A549 treated with GW870086 at 1 μM for 4 hours (cell line): ENCODE results near the gene ZNF497. TPM values are rescaled to one million over a fixed set of nuclear protein-coding genes. Genes with fewer than 3 reads are reported as not detected.

Experiments
- total RNA-seq: library from RNA; stranded (reverse); fragments of 200-300 nt; extraction: Qiagen RNA extraction; gene quantifications from 5 replicates; pipeline ENCODE4 v1.2.3, GENCODE V29; 2022; ENCODE audit warnings: low read depth

The ZNF497 gene
- total RNA-seq: 0.77 to 1.4 TPM (median 1.1 TPM) in 5 replicates

DNA sequence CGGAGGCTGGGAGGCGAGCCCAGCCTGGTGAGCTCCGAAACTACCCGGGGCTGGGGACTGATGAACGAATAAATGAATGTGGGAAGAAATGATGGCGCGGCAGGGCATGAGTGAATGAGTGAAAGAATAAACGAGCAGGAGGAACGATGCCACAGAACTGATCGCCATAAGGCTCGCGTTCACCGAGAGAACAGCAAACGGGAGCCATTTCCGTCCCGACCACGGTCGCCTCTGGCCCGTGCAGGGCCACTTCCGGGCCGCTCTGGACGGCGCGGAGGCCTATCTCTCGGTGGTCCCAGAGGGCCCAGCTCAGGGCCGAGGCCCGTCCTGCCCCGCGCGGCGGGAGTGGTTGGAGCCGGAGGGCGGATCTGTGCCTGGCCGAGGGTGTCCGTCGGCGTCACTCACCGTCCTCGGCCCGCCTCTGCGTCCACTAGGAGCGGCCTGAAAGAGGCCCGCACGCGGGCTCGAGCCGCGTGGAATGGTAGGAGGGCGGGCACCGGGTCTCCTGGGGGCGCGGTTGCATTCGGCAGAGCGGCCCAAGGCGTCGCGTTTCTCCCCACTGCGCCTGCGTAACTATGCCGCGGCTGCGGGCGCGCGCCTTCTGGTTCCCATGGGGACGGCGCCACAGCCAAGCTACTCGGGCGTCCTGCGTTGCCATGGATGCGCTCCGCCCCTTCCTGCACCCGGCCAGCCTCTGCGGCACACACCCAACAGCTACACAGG lies at the start of gene ZNF497:
Gene ZNF497, minus strand, starts transcription at position 480 of the 723 bp plus-strand sequence. CDS start 5,116 bp downstream, outside the sequence.

GRCh38 chr19:58408152-58409009 lies 45.8 kb upstream of the ZNF497 start, which contains the start of gene ZNF584:
TSS of gene ZNF584 (plus strand) at chr19:58408649. CDS start at chr19:58409148, 499 bp downstream.

DNA sequence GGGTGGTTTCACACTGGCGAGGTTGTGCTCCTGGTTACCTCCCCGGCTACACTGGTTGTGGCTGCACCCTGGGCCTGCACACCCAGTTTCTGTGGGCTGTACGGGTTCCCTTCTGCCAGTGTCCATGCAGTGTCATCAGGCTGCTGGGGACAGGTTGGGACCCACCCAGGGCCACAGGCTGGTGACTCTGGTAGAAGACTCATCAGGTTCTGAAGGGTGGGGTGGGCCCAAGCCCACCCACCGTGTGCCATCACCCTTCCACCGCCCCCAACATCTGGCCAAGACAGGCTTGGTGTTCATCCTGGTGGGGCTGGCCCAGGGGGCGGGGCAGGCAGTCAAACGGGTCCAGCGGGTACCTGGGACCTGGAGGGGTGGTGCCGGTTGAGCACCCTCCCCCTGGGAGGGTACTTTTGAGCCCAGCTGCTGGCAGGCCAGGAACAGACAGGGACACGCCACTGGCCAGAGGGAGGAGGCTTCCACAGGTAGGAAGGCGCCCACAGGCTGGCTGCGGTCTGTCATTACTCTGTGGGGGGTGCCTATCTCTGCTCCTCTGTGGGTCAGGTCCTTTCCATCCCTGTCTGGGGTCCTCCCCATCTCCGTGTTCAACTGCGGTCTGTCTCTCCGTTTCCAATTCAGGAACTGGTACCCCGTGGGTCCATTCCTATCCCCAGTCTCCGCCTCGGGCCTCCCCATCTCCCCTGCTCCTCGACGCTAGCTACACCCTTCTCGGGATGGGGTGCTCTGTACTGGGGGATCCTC lies 32.8 kb upstream of the ZNF497 start, which contains the start of gene RNF225:
Gene RNF225, plus strand, starts transcription at position 437 of the 759 bp plus-strand sequence. CDS start 434 bp downstream, outside the sequence.

DNA sequence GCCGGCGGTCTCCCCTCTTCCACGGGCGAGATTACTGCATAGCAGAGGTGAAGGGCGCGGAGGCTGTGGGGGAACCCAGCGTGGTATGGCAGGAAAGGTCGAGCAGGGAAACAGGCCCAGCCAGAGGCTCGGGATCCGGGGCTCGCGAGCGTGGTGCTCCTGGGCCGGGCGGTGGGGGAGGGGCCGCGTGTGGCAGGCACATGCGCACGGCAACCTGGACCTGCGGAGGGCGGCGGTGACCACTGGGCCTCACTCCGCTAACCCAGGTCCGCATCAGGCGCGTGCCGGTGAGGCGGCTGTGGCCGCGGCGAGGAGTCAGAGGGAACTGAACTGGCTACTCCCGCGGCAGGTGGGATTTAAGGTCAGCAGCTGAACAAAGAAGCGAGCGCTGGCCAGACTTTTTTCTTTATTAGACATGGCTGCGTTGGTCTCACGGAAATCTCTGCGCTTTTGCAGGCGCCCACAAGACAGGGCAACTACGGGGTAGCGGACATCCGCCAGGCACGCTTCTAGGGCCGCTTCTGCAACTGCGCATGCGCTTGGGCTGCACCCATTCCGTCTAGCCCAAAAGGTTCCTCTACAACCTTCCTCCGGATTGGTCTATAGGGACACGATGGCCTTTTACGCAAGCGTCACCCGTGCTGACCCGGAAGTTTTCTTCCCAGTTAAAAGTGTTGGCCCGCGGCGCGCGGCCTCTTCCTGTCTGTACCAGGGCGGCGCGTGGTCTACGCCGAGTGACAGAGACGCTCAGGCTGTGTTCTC lies 24.2 kb upstream of the ZNF497 start, which contains the start of gene RPS5:
Gene RPS5, plus strand, starts transcription at position 694 of the 762 bp plus-strand sequence. CDS start 869 bp downstream, outside the sequence.

GRCh38 chr19:58380662-58381459 lies 18.3 kb upstream of the ZNF497 start, which contains the start of gene ZNF837:
TSS of gene ZNF837 (minus strand) at chr19:58381030. CDS start at chr19:58369332, 11,698 bp downstream.

DNA sequence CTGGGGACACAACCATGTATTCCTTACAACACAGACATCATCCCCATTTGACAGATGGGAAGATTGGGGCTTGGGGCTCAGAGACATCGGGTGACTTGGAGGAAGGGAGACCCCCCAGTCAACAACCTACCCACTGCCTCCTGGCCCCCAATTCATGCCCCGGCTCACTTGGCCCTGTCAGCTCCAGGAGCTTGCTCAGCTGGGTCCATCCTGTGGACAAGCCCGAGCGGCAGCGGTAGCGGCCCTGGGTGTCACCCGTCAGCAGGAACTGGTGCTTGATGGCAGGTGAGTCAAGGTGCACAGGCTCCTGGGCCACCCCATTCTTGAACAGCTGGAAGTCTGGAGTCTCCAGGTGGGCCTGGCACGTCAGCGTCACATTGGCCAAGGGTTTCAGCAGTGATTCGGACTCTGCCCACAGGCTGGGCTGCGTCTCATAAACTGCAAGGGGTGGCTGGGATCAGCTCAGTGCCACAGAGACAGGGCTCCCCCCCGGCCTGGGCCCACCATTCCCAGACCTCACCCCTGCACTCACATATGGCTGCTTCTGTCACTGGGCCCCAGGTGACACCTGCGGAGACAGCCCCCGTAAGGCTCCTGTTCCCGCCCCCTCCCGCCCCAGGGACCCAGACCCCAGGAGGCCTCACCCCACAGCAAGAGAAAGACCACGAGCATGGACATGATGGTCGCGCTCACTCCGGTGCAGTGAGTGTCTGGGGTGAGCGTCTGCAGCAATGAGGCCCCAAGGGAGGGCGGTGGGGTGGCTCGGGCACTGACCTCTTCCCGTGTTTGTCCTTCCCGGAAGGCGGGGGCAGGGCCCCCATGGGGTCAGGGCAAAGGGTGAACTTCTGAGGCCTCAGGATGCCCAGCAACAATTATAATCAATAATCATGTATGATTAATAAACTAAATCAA lies 9.5 kb downstream of the ZNF497 start, which contains the start of gene A1BG:
Gene A1BG, minus strand, starts transcription at position 733 of the 912 bp plus-strand sequence. Its CDS starts 55 bp downstream, at position 678.

GRCh38 chr19:58326914-58327726 lies 35.4 kb downstream of the ZNF497 start, which contains the start of gene ZSCAN22:
TSS of gene ZSCAN22 (plus strand) at chr19:58326994. CDS start at chr19:58334803, 7,809 bp downstream.

DNA sequence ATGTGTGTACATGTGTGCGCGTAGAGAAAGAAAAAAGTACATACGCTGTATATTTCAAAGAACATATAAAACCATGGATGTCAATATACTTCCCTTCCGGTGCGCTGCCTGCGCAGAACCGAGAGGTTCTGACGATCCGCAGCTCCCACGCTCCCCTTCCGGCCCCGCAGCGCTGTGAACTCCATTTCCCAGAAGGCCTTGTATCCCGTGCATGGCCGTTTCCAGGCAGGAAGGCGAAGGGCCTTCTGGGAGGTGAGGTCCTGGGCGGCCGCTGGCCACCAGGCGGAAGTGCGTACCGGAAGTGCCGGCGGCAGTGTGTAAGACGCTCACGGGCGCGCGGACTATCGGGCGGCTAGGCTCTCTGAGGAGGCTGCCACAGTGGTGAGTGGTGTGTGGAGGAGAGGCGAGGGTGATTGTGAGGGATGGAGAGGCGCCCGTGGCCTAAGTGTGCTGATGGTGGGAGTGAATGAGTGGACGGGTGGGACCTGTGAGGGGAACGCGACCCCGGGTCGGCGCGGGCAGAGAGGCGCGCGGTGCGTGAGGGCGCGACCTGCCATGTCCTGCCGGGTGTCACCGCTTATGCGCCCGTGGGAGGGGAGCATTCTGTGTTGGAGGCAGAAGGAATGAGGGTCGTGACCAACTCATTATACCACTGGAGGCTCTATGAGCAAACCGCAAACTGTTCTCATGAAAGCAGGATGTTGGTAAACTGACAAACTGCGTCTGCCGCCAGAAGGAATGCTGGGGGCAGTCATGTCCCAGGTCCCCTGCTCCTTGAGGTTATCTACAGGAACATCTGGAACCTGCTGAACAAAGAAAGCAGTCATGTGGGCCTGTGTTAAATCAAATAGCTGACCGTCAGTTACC lies 57.3 kb downstream of the ZNF497 start, which contains the start of gene ERVK3-1:
Gene ERVK3-1, plus strand, starts transcription at position 313 of the 867 bp plus-strand sequence. CDS start 6,792 bp downstream, outside the sequence.

Other genes starting within 250 kb of the ZNF497 start
- 2.6 to 3.4 TPM (median 2.9 TPM) in 5 replicates for gene ZNF329, start 212.0 kb downstream of the ZNF497 start, total RNA-seq
- gene ZNF274, start 179.7 kb downstream of the ZNF497 start, total RNA-seq: 12.7 to 15.3 TPM (median 13.7 TPM) in 5 replicates
- gene ZNF544, start 133.8 kb downstream of the ZNF497 start, total RNA-seq: 15.8 to 22.5 TPM (median 18.2 TPM) in 5 replicates
- gene ZNF8, start 83.8 kb downstream of the ZNF497 start, total RNA-seq: 0.93 to 1.3 TPM (median 0.97 TPM) in 5 replicates
- gene ERVK3-1, start 57.4 kb downstream of the ZNF497 start, total RNA-seq: 89.0 to 109 TPM (median 96.0 TPM) in 5 replicates
- gene ZSCAN22, start 35.8 kb downstream of the ZNF497 start, total RNA-seq: 2.1 to 2.7 TPM (median 2.4 TPM) in 5 replicates
- 11.1 to 14.3 TPM (median 13.5 TPM) in 5 replicates for gene A1BG, start 9.3 kb downstream of the ZNF497 start, total RNA-seq
- 0.98 to 1.5 TPM (median 1.4 TPM) in 5 replicates for gene ZNF837, start 18.3 kb upstream of the ZNF497 start, total RNA-seq
- 2,355 to 2,530 TPM (median 2,454 TPM) in 5 replicates for gene RPS5, start 24.5 kb upstream of the ZNF497 start, total RNA-seq
- 0.13 to 0.15 TPM in 2 of 5 replicates, not detected in the others for gene RNF225, start 32.9 kb upstream of the ZNF497 start, total RNA-seq
- 18.1 to 21.1 TPM (median 20.1 TPM) in 5 replicates for gene ZNF584, start 45.9 kb upstream of the ZNF497 start, total RNA-seq
- gene ZNF132, start 77.4 kb upstream of the ZNF497 start, total RNA-seq: 0.06 to 0.14 TPM (median 0.13 TPM) in 5 replicates
- 5.3 to 8.0 TPM (median 6.5 TPM) in 5 replicates for gene ZNF324B, start 88.9 kb upstream of the ZNF497 start, total RNA-seq
- 7.6 to 9.7 TPM (median 9.1 TPM) in 5 replicates for gene ZNF324, start 104.3 kb upstream of the ZNF497 start, total RNA-seq
- 11.1 to 12.6 TPM (median 12.1 TPM) in 5 replicates for gene ZNF446, start 113.6 kb upstream of the ZNF497 start, total RNA-seq
- gene SLC27A5, start 149.2 kb upstream of the ZNF497 start, total RNA-seq: 26.4 to 30.1 TPM (median 28.2 TPM) in 5 replicates
- 13.0 to 19.0 TPM (median 18.3 TPM) in 5 replicates for gene ZBTB45, start 157.1 kb upstream of the ZNF497 start, total RNA-seq
- gene TRIM28, start 181.3 kb upstream of the ZNF497 start, total RNA-seq: 554 to 826 TPM (median 682 TPM) in 5 replicates
- gene CHMP2A, start 192.4 kb upstream of the ZNF497 start, total RNA-seq: 191 to 213 TPM (median 195 TPM) in 5 replicates
- gene UBE2M, start 195.9 kb upstream of the ZNF497 start, total RNA-seq: 127 to 152 TPM (median 136 TPM) in 5 replicates
- 10.2 to 15.4 TPM (median 14.0 TPM) in 5 replicates for gene MZF1, start 210.6 kb upstream of the ZNF497 start, total RNA-seq